ENCODE data around the gene SYCP2. TPM values are rescaled to one million over a fixed set of nuclear protein-coding genes. Genes with fewer than 3 reads are reported as not detected.

Gene SYCP2
- total and polyA plus RNA-seq, 2 of the 8 experiments (the other 6 are each of a cell fraction or from before 2014, with no cell fraction given), result 0.02 to 0.50 TPM

- Histone ChIP-seq H3K9me3 (ENCODE audit: insufficient read depth in 2 of 2, low read depth in 1 of 2, low read length in 1 of 2) (peaks cover 81 to 100% of the 10 kb centered on the region in 2 experiments), H3K18ac (ENCODE audit: extremely low read depth, low read length) (no peak overlapping the region), H2AFZ (ENCODE audit: low read length) (no peak overlapping the region), H4K8ac (ENCODE audit: extremely low read depth, insufficient read depth, low read length) (no peak overlapping the region), H4K5ac (ENCODE audit: insufficient read length, low read depth, low read length) (no peak overlapping the region), H3K4ac (replicated peaks; ENCODE audit: insufficient read length, low read depth, low read length) (no peak overlapping the region), H3K4me2 (ENCODE audit: insufficient read depth in 1 of 2, low read depth in 2 of 2, low read length in 2 of 2) (no peak overlapping the region), H3K79me1 (ENCODE audit: low read depth, low read length) (no peaks in the 10 kb centered on the region), H3K9ac (replicated peaks in 1 of 4; ENCODE audit: extremely low read depth in 1 of 4, low read depth in 3 of 4, low read length in 3 of 4) (no peak overlapping the region), H3K4me3 (ENCODE audit: extremely low read depth in 1 of 4, insufficient read depth in 2 of 4, low read depth in 3 of 4, low read length in 4 of 4) (no peak overlapping the region; a peak in 1 of 8 replicates), H3K23me2 (ENCODE audit: low read depth, low read length) (peaks cover 2% of the 10 kb centered on the region; the same call in 1 of the 2 replicates), H3K27ac (ENCODE audit: low read depth, low read length) (no peak overlapping the region), H2AK5ac (ENCODE audit: low read depth, low read length) (no peak overlapping the region), H3K79me2 (ENCODE audit: control insufficient read depth in 1 of 2, insufficient read depth in 2 of 2, low read length in 2 of 2) (no peaks in the 10 kb centered on the region), H3K27me3 (replicated peaks in 1 of 4; ENCODE audit: control insufficient read depth in 3 of 4, extremely low read depth in 1 of 4, insufficient read depth in 3 of 4, low read length in 3 of 4) (peaks cover 0 to 5% (median 0%) of the 10 kb centered on the region in 4 experiments; a peak in 1 of 7 replicates), H4K91ac (replicated peaks; ENCODE audit: insufficient read length, low read length) (no peak overlapping the region), H2BK12ac (ENCODE audit: low read depth, low read length) (no peak overlapping the region), H3K23ac (ENCODE audit: insufficient read length) (no peak overlapping the region), H4K20me1 (replicated peaks in 1 of 2; ENCODE audit: control insufficient read depth in 1 of 2, insufficient read depth in 2 of 2, low read length in 2 of 2) (no peaks in the 10 kb centered on the region), H2BK5ac (ENCODE audit: low read depth, low read length) (no peak overlapping the region), H3K56ac (replicated peaks; ENCODE audit: insufficient read length, low read depth, low read length) (no peak overlapping the region), H3K14ac (ENCODE audit: insufficient read length) (no peak overlapping the region), H2BK20ac (ENCODE audit: low read length) (no peak overlapping the region), H2BK120ac (replicated peaks; ENCODE audit: low read depth, low read length) (no peak overlapping the region), H2BK15ac (ENCODE audit: low read length) (no peak overlapping the region), H3K36me3 (ENCODE audit: control insufficient read depth in 2 of 4, insufficient read depth in 4 of 4, low read length in 3 of 4) (peaks cover 0 to 2% (median 0%) of the 10 kb centered on the region in 4 experiments; a peak in 1 of 8 replicates), H3K4me1 (replicated peaks in 1 of 4; ENCODE audit: control insufficient read depth in 3 of 4, insufficient read depth in 4 of 4, low read length in 3 of 4) (peaks cover 0 to 2% (median 0%) of the 10 kb centered on the region in 4 experiments; a peak in 1 of 7 replicates)
- no peak for FAIRE-seq
- CTCF ChIA-PET (ENCODE audit: partially characterized antibody), result no interaction called here
- POLR2A ChIA-PET (ENCODE audit: partially characterized antibody), result no interaction called here
- peak in 1 of 2 experiments; percentile 35 for DNase-seq (ENCODE audit: low read depth in 1 of 2, low spot score in 2 of 2)
- WGBS, 2 experiments (ENCODE audit: extremely low coverage in 1 of 2, insufficient coverage in 1 of 2, insufficient read length in 1 of 2, insufficient replicate concordance in 2 of 2, low coverage in 1 of 2, low lambda C conversion rate in 2 of 2, missing lambda C conversion rate in 1 of 2), result 87% methylated on average over 6 of the region's 6 CpGs; no CpG with 5 or more reads in 1 of the 2 experiments
- TF ChIP-seq CBX5 (IDR thresholded peaks at IDR 0.05; ENCODE audit: low read depth, low read length) (no peak), NRF1 (IDR thresholded peaks at IDR 0.05; ENCODE audit: low read depth, low read length) (no peak), SUZ12 (IDR thresholded peaks at IDR 0.05; ENCODE audit: low read length) (no peak), EGR1 (IDR thresholded peaks at IDR 0.05; ENCODE audit: borderline replicate concordance, low read depth, low read length) (no peak), PHF8 (conservative IDR thresholded peaks at IDR 0.05; ENCODE audit: low read depth, low read length) (no peak), SIN3A (conservative IDR thresholded peaks at IDR 0.05 in 1 of 2, IDR thresholded peaks at IDR 0.05 in 1 of 2; ENCODE audit: low read depth in 1 of 2, low read length in 2 of 2) (no peak), MAX (IDR thresholded peaks at IDR 0.05) (no peak), CTBP2 (IDR thresholded peaks at IDR 0.05; ENCODE audit: borderline replicate concordance, insufficient read depth, insufficient read length, low read length) (no peak), SRF (IDR thresholded peaks at IDR 0.05; ENCODE audit: low read depth, low read length) (no peak), CHD1 (IDR thresholded peaks at IDR 0.05; ENCODE audit: low read depth, low read length) (no peak), E2F6 (IDR thresholded peaks at IDR 0.05) (no peak), POU5F1 (IDR thresholded peaks at IDR 0.05; ENCODE audit: low read depth, low read length) (no peak)
These were observed 102.8 kb downstream of the SYCP2 start for GRCh38 chr20:59830665-59831023.

Data from H1 (cell line).